Daoy (cell line): ENCODE measurements around the gene DVL3. TPM values are rescaled to one million over a fixed set of nuclear protein-coding genes. Genes with fewer than 3 reads are reported as not detected.

Experiments
- DNase-seq: peaks from one replicate; pipeline ENCODE4 v3.0.0-alpha.2; 2015; ENCODE audit warnings: low read depth
- total RNA-seq: library from RNA; depleted of rRNA; stranded (reverse); fragments of >200 nt; shearing (Covaris generic); gene quantifications from 2 replicates; pipeline ENCODE4 v1.2.3, GENCODE V29; 2014; rRNA removed

Gene DVL3
- total RNA-seq, 1 experiment from 2014 or later: 28.1 TPM

- DNase-seq: no peak
Measured at GRCh38 chr3:184211297-184211696, 56.1 kb downstream of the DVL3 start.

- DNase-seq: no peak
Measured at GRCh38 chr3:184211718-184212117, 56.5 kb downstream of the DVL3 start.

GRCh38 chr3:184218814-184219213 is 63.6 kb downstream of the DVL3 start:
- no peak for DNase-seq

- DNase-seq: no peak
Measured at GRCh38 chr3:184222521-184222920, 67.3 kb downstream of the DVL3 start.

Other genes starting within 250 kb of the DVL3 start
- 10.0 and 28.5 TPM in 2 replicates for gene ABCC5, start 137.5 kb upstream of the DVL3 start, total RNA-seq
- gene HTR3D, start 123.6 kb upstream of the DVL3 start, total RNA-seq: not detected in 2 replicates
- gene HTR3C, start 102.3 kb upstream of the DVL3 start, total RNA-seq: not detected in 2 replicates
- not detected in 2 replicates for gene HTR3E, start 58.3 kb upstream of the DVL3 start, total RNA-seq
- 53.5 and 57.9 TPM in 2 replicates for gene EIF2B5, start 20.0 kb upstream of the DVL3 start, total RNA-seq
- gene AP2M1, start 19.5 kb downstream of the DVL3 start, total RNA-seq: 397 and 510 TPM in 2 replicates
- 26.9 and 28.1 TPM in 2 replicates for gene ABCF3, start 30.8 kb downstream of the DVL3 start, total RNA-seq
- not detected in 2 replicates for gene VWA5B2, start 74.2 kb downstream of the DVL3 start, total RNA-seq
- 50.8 and 60.0 TPM in 2 replicates for gene ALG3, start 93.6 kb downstream of the DVL3 start, total RNA-seq
- 15.7 and 21.5 TPM in 2 replicates for gene EEF1AKMT4, start 94.3 kb downstream of the DVL3 start, total RNA-seq
- 0.11 and 0.95 TPM in 2 replicates for gene CAMK2N2, start 106.2 kb downstream of the DVL3 start, total RNA-seq
- not detected in 2 replicates for gene ECE2, start 120.6 kb downstream of the DVL3 start, total RNA-seq
- gene PSMD2, start 143.9 kb downstream of the DVL3 start, total RNA-seq: 984 and 1,516 TPM in 2 replicates
- 320 and 355 TPM in 2 replicates for gene EIF4G1, start 159.2 kb downstream of the DVL3 start, total RNA-seq
- gene FAM131A, start 182.2 kb downstream of the DVL3 start, total RNA-seq: 23.7 and 28.0 TPM in 2 replicates
- 3.5 and 4.7 TPM in 2 replicates for gene CLCN2, start 206.2 kb downstream of the DVL3 start, total RNA-seq
- gene POLR2H, start 206.3 kb downstream of the DVL3 start, total RNA-seq: 265 and 371 TPM in 2 replicates
- not detected in 2 replicates for gene THPO, start 222.8 kb downstream of the DVL3 start, total RNA-seq
- gene CHRD, start 224.7 kb downstream of the DVL3 start, total RNA-seq: 0.11 and 1.6 TPM in 2 replicates